RWPE2 (cell line): ENCODE measurements around the gene MAP2K5.

Experiments used
- ATAC-seq: fragments of 200-7000 bp; cut with Tn5 transposase; 3 replicates; pipeline ENCODE4 v1.9.1; 2021; ENCODE audit warnings: low read depth
- DNase-seq: peaks from one replicate; pipeline ENCODE4 v3.0.0-alpha.2; 2020; ENCODE audit warnings: low spot score
- H3K27ac ChIP-seq: fragments of 450-650 bp; 2 replicates; pipeline ENCODE4 v1.5.1; 2017; ENCODE audit warnings: mild to moderate bottlenecking; ENCODE audit not compliant: poor library complexity, severe bottlenecking
- H3K27me3 ChIP-seq: fragments of 250-450 bp; sonication (Bioruptor Pico); 2 replicates; pipeline ENCODE4 v1.5.1; 2021; ENCODE audit warnings: mild to moderate bottlenecking, moderate library complexity; ENCODE audit not compliant: insufficient read depth, poor library complexity, severe bottlenecking
- H3K36me3 ChIP-seq: fragments of 250-450 bp; sonication (Bioruptor Pico); 2 replicates; pipeline ENCODE4 v1.5.1; 2020; ENCODE audit warnings: low read depth, mild to moderate bottlenecking, moderate library complexity
- H3K4me1 ChIP-seq: fragments of 250-450 bp; sonication (Bioruptor Pico); 2 replicates; pipeline ENCODE4 v1.5.1; 2021; ENCODE audit warnings: mild to moderate bottlenecking, moderate library complexity; ENCODE audit not compliant: insufficient read depth, poor library complexity, severe bottlenecking
- H3K4me3 ChIP-seq: fragments of 250-450 bp; sonication (Bioruptor Pico); 2 replicates; pipeline ENCODE4 v1.5.1; 2021; ENCODE audit warnings: mild to moderate bottlenecking, moderate library complexity; ENCODE audit not compliant: severe bottlenecking
- H3K9me3 ChIP-seq: fragments of 250-450 bp; sonication (Bioruptor Pico); 2 replicates; pipeline ENCODE4 v1.5.1; 2021; ENCODE audit warnings: mild to moderate bottlenecking, moderate library complexity; ENCODE audit not compliant: severe bottlenecking
- TF ChIP-seq, protein P1 (sequence below): fragments of 450-650 bp; IDR thresholded peaks from one replicate; pipeline ENCODE4 v1.5.1; 2017; ENCODE audit warnings: mild to moderate bottlenecking, moderate library complexity; ENCODE audit not compliant: poor library complexity, severe bottlenecking

MAP2K5 gene

DNA sequence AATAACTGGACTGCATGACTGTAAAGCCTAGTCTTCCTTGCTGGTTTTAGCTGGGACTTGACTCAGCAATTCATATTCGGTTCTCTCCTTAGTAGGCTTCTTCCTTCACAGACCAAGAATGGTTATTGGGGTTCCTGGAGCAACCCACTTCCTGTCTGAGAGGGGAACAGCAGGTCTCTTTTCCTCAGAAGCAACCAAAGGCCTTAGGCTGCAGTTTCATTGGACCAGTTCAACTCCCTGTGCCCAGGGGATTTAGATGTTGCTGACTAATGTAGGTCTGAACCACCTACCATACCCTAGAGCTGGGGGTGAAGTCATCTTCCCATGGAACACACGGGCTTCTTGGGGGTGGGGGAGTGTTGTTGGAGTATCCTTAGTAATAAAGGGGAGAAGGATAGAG is 198.8 kb downstream of the MAP2K5 start:
- Histone ChIP-seq H3K27ac (no peak overlapping the region), H3K36me3 (no peaks in the 10 kb centered on the region), H3K4me1 (peaks cover 21% of the 10 kb centered on the region), H3K4me3 (no peak overlapping the region), H3K27me3 (no peaks in the 10 kb centered on the region), H3K9me3 (no peaks in the 10 kb centered on the region)
- ATAC-seq (no peak), DNase-seq (no peak)
- TF ChIP-seq, protein P1, sequence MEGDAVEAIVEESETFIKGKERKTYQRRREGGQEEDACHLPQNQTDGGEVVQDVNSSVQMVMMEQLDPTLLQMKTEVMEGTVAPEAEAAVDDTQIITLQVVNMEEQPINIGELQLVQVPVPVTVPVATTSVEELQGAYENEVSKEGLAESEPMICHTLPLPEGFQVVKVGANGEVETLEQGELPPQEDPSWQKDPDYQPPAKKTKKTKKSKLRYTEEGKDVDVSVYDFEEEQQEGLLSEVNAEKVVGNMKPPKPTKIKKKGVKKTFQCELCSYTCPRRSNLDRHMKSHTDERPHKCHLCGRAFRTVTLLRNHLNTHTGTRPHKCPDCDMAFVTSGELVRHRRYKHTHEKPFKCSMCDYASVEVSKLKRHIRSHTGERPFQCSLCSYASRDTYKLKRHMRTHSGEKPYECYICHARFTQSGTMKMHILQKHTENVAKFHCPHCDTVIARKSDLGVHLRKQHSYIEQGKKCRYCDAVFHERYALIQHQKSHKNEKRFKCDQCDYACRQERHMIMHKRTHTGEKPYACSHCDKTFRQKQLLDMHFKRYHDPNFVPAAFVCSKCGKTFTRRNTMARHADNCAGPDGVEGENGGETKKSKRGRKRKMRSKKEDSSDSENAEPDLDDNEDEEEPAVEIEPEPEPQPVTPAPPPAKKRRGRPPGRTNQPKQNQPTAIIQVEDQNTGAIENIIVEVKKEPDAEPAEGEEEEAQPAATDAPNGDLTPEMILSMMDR = no peak

DNA sequence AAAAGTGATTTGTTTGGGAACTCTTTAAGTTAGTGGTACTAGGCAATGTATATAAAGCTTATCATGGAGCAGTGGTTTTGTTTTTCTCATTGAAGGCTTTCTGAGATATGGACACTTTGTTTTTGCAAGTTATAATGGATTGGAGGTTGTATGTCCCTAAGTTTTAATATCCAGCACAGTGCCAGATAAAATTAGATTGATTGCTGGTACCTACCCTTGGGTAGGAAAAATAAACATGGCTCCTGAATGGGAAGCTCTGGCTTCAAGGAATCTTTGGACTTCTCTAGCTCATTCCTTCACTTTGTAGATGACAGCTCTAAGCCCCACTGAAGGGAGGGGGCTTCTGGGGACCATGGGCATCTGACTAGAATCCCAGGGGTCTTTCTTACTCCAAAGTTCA is 201.1 kb downstream of the MAP2K5 start:
- Histone ChIP-seq H3K4me3 (no peak overlapping the region), H3K4me1 (peaks cover 32% of the 10 kb centered on the region), H3K27me3 (no peaks in the 10 kb centered on the region), H3K9me3 (no peaks in the 10 kb centered on the region), H3K36me3 (no peaks in the 10 kb centered on the region), H3K27ac (no peak overlapping the region)
- ATAC-seq (no peak), DNase-seq (no peak)
- TF ChIP-seq, protein P1 = no peak

DNA sequence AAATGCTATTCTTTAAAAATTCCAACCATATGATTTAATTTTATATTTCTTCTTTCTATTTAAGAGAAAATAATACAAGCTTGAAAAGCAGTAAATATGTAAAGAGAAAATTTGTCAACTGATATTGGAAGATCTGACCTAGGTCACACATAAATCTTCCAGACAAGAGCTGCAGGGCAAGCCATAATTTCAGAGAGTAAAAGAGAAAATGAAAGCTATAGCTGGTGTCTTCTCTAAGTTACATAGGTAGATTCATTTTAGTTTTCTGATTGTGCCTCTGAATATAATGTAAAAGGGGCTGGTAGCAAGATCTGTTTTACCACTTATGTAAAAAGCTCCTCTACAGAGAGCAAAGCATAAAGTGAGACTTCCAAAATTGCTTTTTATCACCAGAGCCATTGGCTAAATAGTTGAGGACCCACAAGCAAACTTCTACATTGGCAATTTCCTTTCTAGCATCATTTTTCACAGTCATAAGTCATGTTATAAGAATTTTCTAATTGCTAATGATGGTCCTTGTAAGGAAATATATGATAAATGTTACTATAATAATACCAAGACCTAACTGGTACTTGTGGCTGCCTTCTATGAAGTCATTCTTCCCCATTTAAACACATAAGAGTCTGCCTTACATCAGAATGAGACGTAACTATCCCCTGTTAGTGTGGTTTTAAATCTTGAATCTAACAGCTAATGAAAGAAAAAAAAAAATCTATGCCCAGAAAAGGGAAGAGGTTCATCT is 202.0 kb downstream of the MAP2K5 start:
- H3K27me3 ChIP-seq = no peaks in the 10 kb centered on the region
- TF ChIP-seq, protein P1 = no peak
- no peak for DNase-seq
- H3K4me3 ChIP-seq = no peak overlapping the region
- no peaks in the 10 kb centered on the region for H3K36me3 ChIP-seq
- no peaks in the 10 kb centered on the region for H3K9me3 ChIP-seq
- H3K27ac ChIP-seq = peak overlapping the region; percentile 73
- no peak for ATAC-seq
- H3K4me1 ChIP-seq = peaks cover 32% of the 10 kb centered on the region

DNA sequence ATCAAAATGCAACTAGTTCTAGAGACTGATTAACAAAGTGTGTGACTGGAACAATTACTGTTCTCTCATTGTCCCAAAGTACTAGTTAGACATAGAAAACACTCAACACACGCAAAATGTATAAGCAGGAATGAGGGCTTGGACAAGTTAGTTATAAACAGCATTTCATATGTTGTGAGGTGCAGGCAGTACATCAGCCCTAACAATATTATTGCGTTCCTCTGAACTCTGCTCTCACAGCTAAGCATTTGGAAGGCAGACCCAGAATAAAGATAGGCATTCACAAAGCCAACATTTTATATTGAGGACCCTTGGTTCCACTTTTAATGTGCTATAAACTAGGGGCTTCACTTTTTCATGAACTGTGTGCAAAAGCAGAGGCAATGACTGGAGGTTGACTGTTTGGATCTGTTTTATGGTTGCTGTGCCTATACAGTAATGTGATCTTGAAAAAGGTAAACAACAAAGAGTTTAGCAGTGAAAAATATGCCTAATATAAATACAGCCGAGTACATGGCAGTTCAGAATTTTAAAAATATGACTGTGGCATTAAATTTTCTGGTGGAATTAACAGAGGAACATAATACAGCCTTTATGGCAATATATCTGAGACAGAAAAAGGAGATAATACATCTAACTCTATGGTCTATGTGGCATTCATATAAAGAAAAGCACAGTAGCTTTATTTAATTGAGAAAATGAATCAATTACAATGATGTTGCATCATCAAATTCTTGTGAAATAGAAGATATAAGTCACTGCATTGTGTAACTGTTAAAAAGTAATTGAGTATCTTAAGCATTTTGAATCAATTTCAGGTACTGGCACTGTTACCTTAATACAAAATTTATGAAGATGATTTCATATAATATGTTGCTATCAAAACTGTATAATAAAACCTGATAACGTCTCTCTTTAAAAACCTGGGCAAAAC is 202.8 kb downstream of the MAP2K5 start:
- H3K36me3 ChIP-seq = no peaks in the 10 kb centered on the region
- peaks cover 32% of the 10 kb centered on the region for H3K4me1 ChIP-seq
- TF ChIP-seq, protein P1 = no peak
- H3K4me3 ChIP-seq = no peak overlapping the region
- no peaks in the 10 kb centered on the region for H3K9me3 ChIP-seq
- H3K27me3 ChIP-seq = no peaks in the 10 kb centered on the region
- DNase-seq (no peak), ATAC-seq (peak; percentile 21; the same call in 1 of the 3 replicates)
- H3K27ac ChIP-seq = peak overlapping the region; percentile 73

DNA sequence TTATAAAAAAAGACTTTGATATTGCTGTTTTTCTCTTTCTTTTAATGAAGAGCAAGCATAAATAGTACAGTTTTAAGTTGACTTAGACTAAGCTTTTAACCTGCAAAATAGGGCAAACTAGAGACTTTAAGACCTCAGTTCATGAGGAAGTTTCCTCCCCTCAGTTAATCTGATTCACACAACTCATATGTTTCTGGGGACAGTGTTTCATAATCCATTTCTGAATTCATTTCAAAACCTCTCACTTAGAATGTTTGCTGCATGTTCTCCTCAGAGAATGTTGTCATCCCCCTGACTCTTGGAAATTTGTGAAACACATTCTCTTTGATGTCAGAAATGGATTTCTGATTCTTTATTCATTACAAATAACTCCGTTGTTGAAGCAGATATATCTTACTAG is 203.5 kb downstream of the MAP2K5 start:
- Histone ChIP-seq H3K9me3 (no peaks in the 10 kb centered on the region), H3K27me3 (no peaks in the 10 kb centered on the region), H3K27ac (peak overlapping the region; percentile 73), H3K36me3 (no peaks in the 10 kb centered on the region), H3K4me1 (peaks cover 32% of the 10 kb centered on the region), H3K4me3 (no peak overlapping the region)
- DNase-seq (no peak), ATAC-seq (peak; percentile 57)
- TF ChIP-seq, protein P1 = no peak
